ENCODE results near the gene PTPN23. TPM values are rescaled to one million over a fixed set of nuclear protein-coding genes. Genes with fewer than 3 reads are reported as not detected.
"Not testable (repeated sequence)": the region's sequence is repeated elsewhere in the genome, so short reads cannot be mapped to it uniquely, and the experiment has no call there.

Gene PTPN23
- total and polyA plus RNA-seq, 2 of the 13 experiments (the other 11 are each of a cell fraction or from before 2014, with no cell fraction given) = 2.3 to 3.7 TPM

- no peak overlapping the region for H2AFZ ChIP-seq (ENCODE audit: low read length)
- 0% methylated on average over 1 of the region's 1 CpG for WGBS (ENCODE audit: low lambda C conversion rate)
- intact Hi-C loops (cut with micrococcal nuclease; ENCODE audit: unreplicated experiment) = no loop called here
- TF ChIP-seq MEIS2 (CRISPR knock-in tag; IDR thresholded peaks at IDR 0.05) = no peak
- no peak for TF ChIP-seq NR3C1 (CRISPR knock-in tag; IDR thresholded peaks at IDR 0.05)
- no peak for TF ChIP-seq KDM4B (CRISPR knock-in tag; IDR thresholded peaks at IDR 0.05)
- no peak for TF ChIP-seq IKZF5 (CRISPR knock-in tag; IDR thresholded peaks at IDR 0.05)
- BruUV-seq (replicated peaks) = no TSS peak
- ChIA-PET CTCF (ENCODE audit: low intra/inter-chr PET ratio, low total read pairs) (no interaction called here), POLR2A (no interaction called here)
- FAIRE-seq (no peak), ATAC-seq (no peak; the same call in 2 of the 3 replicates), DNase-seq (ENCODE audit: low spot score) (no peak)
- H3K4me2 ChIP-seq (ENCODE audit: low read depth, low read length) = no peak overlapping the region
- H3K9me3 ChIP-seq (ENCODE audit: low read length) = peaks cover 14% of the 10 kb centered on the region
- no peak overlapping the region for H3K9ac ChIP-seq (ENCODE audit: insufficient read depth, low read depth, low read length)
- no peaks in the 10 kb centered on the region for H3K79me2 ChIP-seq (ENCODE audit: insufficient read depth, low read length)
- H3K4me3 ChIP-seq (replicated peaks in 1 of 3; ENCODE audit: insufficient read depth in 1 of 3, low read depth in 2 of 3, low read length in 3 of 3) = no peak overlapping the region
- no peak overlapping the region for H3K27ac ChIP-seq (ENCODE audit: extremely low read length, insufficient read depth, low read length)
- no peaks in the 10 kb centered on the region for H4K20me1 ChIP-seq (ENCODE audit: insufficient read depth, low read length)
- H3K4me1 ChIP-seq (ENCODE audit: insufficient read depth, low read length) = peaks cover 19% of the 10 kb centered on the region
- in situ Hi-C loops (cut with HindIII; ENCODE audit: extremely low pct_ligation_motif_present, low pct_unique_long_range_greater_than_20kb) = no loop called here
- H3K36me3 ChIP-seq (replicated peaks in 1 of 2; ENCODE audit: control insufficient read depth in 1 of 2, insufficient read depth in 2 of 2, low read length in 2 of 2) = no peaks in the 10 kb centered on the region
- no peaks in the 10 kb centered on the region for H3K27me3 ChIP-seq (ENCODE audit: control insufficient read depth in 1 of 2, insufficient read depth in 2 of 2, low read length in 2 of 2)
These were observed 21.5 kb upstream of the PTPN23 start for GRCh38 chr3:47359323-47359722.

GRCh38 chr3:47360110-47360517 lies 20.7 kb upstream of the PTPN23 start:
- H3K27me3 ChIP-seq (ENCODE audit: control insufficient read depth in 1 of 2, insufficient read depth in 2 of 2, low read length in 2 of 2); H3K79me2 ChIP-seq (ENCODE audit: insufficient read depth, low read length); H3K4me3 ChIP-seq (replicated peaks in 1 of 3; ENCODE audit: insufficient read depth in 1 of 3, low read depth in 2 of 3, low read length in 3 of 3); in situ Hi-C loops (cut with HindIII; ENCODE audit: extremely low pct_ligation_motif_present, low pct_unique_long_range_greater_than_20kb); H4K20me1 ChIP-seq (ENCODE audit: insufficient read depth, low read length); DNase-seq (ENCODE audit: low spot score); CTCF ChIA-PET (ENCODE audit: low intra/inter-chr PET ratio, low total read pairs); H3K4me2 ChIP-seq (ENCODE audit: low read depth, low read length); H3K27ac ChIP-seq (ENCODE audit: extremely low read length, insufficient read depth, low read length); FAIRE-seq; ATAC-seq; H3K36me3 ChIP-seq (replicated peaks in 1 of 2; ENCODE audit: control insufficient read depth in 1 of 2, insufficient read depth in 2 of 2, low read length in 2 of 2); H2AFZ ChIP-seq (ENCODE audit: low read length); POLR2A ChIA-PET; H3K9ac ChIP-seq (ENCODE audit: insufficient read depth, low read depth, low read length); intact Hi-C loops (cut with micrococcal nuclease; ENCODE audit: unreplicated experiment); BruUV-seq (replicated peaks): not testable (repeated sequence)
- 78% methylated on average over 4 of the region's 4 CpGs for WGBS (ENCODE audit: low lambda C conversion rate)
- peaks cover 14% of the 10 kb centered on the region for H3K9me3 ChIP-seq (ENCODE audit: low read length)
- peaks cover 20% of the 10 kb centered on the region for H3K4me1 ChIP-seq (ENCODE audit: insufficient read depth, low read length)
- TF ChIP-seq ZNF562 (CRISPR knock-in tag; IDR thresholded peaks at IDR 0.05; ENCODE audit: borderline replicate concordance) (peak; percentile 85; the same call in 1 of the 2 replicates), FOSL2 (CRISPR knock-in tag; IDR thresholded peaks at IDR 0.05) (peak; percentile 45)

Measured in HepG2 (cell line).